Lung (tissue), 12 donors: ENCODE results near the gene HCN2. TPM values are rescaled to one million over a fixed set of nuclear protein-coding genes. Genes with fewer than 3 reads are reported as not detected.

ENCODE experiments used
- ATAC-seq: fragments of 200-7000 bp; cut with Tn5 transposase; one replicate; pipeline ENCODE4 v1.9.1; 2020; ENCODE audit warnings: moderate number of reproducible peaks; ENCODE audit not compliant: insufficient read depth, low FRiP score
- DNase-seq, 3 donors: peaks; one replicate each; pipeline ENCODE4 v3.0.0-alpha.2; 2013 to 2017
- H3K27ac ChIP-seq, 2 donors: one replicate each; pipeline ENCODE4 v1.5.1; 2013; ENCODE audit warnings: mild to moderate bottlenecking in 2 of 2, moderate library complexity in 2 of 2, control low read depth in 1 of 2, inconsistent platforms in 1 of 2, low read depth in 1 of 2, low read length in 1 of 2
- H3K27me3 ChIP-seq, 3 donors: one replicate each; pipeline ENCODE4 v1.5.1; 2013; ENCODE audit warnings: low read length in 2 of 3; ENCODE audit not compliant: control insufficient read depth in 3 of 3, insufficient read depth in 3 of 3
- H3K36me3 ChIP-seq, 4 donors: one replicate each; pipeline ENCODE4 v1.5.1; 2013; ENCODE audit warnings: low read length in 4 of 4, mild to moderate bottlenecking in 1 of 4, moderate library complexity in 1 of 4; ENCODE audit not compliant: control insufficient read depth in 4 of 4, insufficient read depth in 4 of 4
- H3K4me1 ChIP-seq, 5 donors: one replicate each; pipeline ENCODE4 v1.5.1; 2013; ENCODE audit warnings: low read length in 5 of 5, mild to moderate bottlenecking in 2 of 5, moderate library complexity in 1 of 5; ENCODE audit not compliant: control insufficient read depth in 5 of 5, insufficient read depth in 5 of 5
- H3K4me3 ChIP-seq: one replicate; pipeline ENCODE4 v1.5.1; 2013; ENCODE audit warnings: mild to moderate bottlenecking, control low read depth, moderate library complexity
- H3K9ac ChIP-seq, 2 donors: one replicate each; pipeline ENCODE4 v1.5.1; 2013; ENCODE audit warnings: low read length in 2 of 2, control low read depth in 1 of 2; ENCODE audit not compliant: insufficient read depth in 1 of 2
- H3K9me3 ChIP-seq, 4 donors: one replicate each; pipeline ENCODE4 v1.5.1; 2013; ENCODE audit warnings: low read length in 3 of 4, mild to moderate bottlenecking in 1 of 4, moderate library complexity in 1 of 4; ENCODE audit not compliant: control insufficient read depth in 4 of 4, insufficient read depth in 3 of 4
- WGBS, 2 donors: extraction: QIAGEN DNeasy Blood & Tissue Kit; methylation state at CpG; one replicate each; pipeline ENCODE4 v1.1.7; 2013; 5-methylcytosine and 5-hydroxymethylcytosine counted together
- polyA plus RNA-seq, 2 donors: library from polyadenylated mRNA; stranded (reverse); fragments of 200-250 nt; gene quantifications; one replicate each; pipeline ENCODE4 v1.2.1, GENCODE V29; 2013
- total RNA-seq, 2 donors: library from RNA; depleted of rRNA in 1 of 2; stranded (reverse); fragments of >200 nt in 1 of 2; gene quantifications; one replicate each; pipeline ENCODE4 v1.2.1, GENCODE V29; 2014 to 2021
- TF ChIP-seq, protein P1 (sequence below): IDR thresholded peaks from 2 replicates; pipeline ENCODE4 v1.5.1; 2012; ENCODE audit warnings: mild to moderate bottlenecking; ENCODE audit errors: control extremely low read depth, extremely low read depth
- donor health status: control.
- donor health status: control.
- donor health status: Bipolar disorder and iron deficiency.
- donor health status: healthy.
- donor health status: DM: yes; HTN: yes; CAD: no.

The HCN2 gene
- total and polyA plus RNA-seq, 4 donors, result 0.04 to 0.37 (median 0.16) TPM

DNA sequence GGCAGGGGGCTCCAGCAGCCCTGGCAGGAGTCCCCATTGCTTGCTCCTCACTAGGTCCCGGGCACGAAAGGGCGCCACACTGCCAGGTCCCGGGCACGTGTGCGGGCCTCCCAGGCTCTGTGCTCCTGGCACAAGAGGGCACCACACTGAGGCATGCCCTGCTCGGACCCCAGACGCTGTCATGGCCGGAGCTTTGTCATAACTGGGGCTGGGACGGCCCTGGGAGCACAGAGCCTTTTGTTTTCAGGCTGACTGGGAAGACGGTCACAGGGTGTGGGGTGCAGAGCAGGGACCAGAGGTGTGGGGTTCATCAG, 9.9 kb upstream of the HCN2 start:
- no peak for DNase-seq
- Histone ChIP-seq H3K27me3 (no peaks in the 10 kb centered on the region), H3K27ac (no peak overlapping the region), H3K9ac (no peak overlapping the region), H3K36me3 (peaks cover 2 to 61% (median 7%) of the 10 kb centered on the region in 4 donors), H3K9me3 (no peaks in the 10 kb centered on the region), H3K4me3 (no peak overlapping the region), H3K4me1 (peaks cover 0 to 16% (median 7%) of the 10 kb centered on the region in 5 donors)
- WGBS, 2 donors, result 94 to 97% methylated on average over 11 of the region's 11 CpGs
- TF ChIP-seq, protein P1, sequence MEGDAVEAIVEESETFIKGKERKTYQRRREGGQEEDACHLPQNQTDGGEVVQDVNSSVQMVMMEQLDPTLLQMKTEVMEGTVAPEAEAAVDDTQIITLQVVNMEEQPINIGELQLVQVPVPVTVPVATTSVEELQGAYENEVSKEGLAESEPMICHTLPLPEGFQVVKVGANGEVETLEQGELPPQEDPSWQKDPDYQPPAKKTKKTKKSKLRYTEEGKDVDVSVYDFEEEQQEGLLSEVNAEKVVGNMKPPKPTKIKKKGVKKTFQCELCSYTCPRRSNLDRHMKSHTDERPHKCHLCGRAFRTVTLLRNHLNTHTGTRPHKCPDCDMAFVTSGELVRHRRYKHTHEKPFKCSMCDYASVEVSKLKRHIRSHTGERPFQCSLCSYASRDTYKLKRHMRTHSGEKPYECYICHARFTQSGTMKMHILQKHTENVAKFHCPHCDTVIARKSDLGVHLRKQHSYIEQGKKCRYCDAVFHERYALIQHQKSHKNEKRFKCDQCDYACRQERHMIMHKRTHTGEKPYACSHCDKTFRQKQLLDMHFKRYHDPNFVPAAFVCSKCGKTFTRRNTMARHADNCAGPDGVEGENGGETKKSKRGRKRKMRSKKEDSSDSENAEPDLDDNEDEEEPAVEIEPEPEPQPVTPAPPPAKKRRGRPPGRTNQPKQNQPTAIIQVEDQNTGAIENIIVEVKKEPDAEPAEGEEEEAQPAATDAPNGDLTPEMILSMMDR, result no peak
- ATAC-seq, result no peak

DNA sequence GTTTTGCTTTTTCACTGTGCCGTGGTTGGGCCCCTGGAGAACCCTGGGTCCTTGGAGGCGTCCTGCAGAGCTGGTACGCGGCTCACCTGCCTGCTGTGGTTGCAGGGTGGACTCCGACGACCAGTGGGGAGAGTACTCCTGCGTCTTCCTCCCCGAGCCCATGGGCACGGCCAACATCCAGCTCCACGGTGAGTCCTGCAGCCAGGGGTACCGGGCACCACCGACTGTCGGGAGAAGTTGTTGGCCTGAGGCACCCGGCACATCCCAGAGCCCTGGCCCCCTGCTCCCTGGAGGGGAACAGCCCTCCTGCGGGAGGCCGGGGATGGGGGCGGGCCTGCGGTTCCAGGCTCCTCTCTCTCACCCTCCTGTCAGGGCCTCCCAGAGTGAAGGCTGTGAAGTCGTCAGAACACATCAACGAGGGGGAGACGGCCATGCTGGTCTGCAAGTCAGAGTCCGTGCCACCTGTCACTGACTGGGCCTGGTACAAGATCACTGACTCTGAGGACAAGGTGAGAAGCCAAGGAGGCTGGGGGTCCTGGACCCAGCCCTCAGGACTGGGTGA, 9.3 kb upstream of the HCN2 start:
- Histone ChIP-seq H3K9ac (no peak overlapping the region), H3K4me3 (no peak overlapping the region), H3K27ac (no peak overlapping the region), H3K27me3 (no peaks in the 10 kb centered on the region), H3K36me3 (peaks cover 2 to 61% (median 7%) of the 10 kb centered on the region in 4 donors), H3K4me1 (peaks cover 0 to 11% (median 3%) of the 10 kb centered on the region in 5 donors), H3K9me3 (no peaks in the 10 kb centered on the region)
- WGBS, 2 donors, result 93 to 96% methylated on average over 22 of the region's 22 CpGs
- TF ChIP-seq, protein P1, result no peak
- ATAC-seq (no peak), DNase-seq (no peak)

DNA sequence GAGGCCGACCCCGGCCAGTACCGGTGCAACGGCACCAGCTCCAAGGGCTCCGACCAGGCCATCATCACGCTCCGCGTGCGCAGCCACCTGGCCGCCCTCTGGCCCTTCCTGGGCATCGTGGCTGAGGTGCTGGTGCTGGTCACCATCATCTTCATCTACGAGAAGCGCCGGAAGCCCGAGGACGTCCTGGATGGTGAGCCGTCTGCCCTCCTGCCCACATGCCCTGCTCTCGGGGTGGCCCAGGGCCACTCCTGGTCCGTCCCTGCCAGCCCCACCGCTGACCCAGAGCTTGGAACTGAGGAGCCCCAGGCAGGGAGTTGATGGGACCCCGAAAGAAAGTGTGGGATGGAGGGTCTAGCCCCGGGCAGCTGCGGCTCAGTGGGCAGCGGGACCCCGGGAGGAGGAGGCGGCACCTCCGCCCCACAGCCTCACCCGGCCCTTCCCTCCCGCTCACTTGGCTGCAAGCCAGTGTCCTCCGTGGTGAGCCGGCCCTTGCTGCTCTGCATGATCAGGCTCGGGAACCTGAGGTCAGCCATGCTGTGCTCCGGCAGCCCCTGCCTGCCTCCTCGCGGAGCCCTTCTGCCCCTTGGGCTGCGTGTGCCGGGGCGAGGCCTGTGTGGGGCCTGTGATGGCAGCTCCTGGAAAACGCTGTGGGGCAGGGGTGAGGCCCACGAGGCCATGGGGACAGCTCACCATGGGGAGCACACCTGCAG, 8.1 kb upstream of the HCN2 start:
- Histone ChIP-seq H3K4me1 (peaks cover 0 to 6% (median 0%) of the 10 kb centered on the region in 5 donors), H3K9me3 (no peaks in the 10 kb centered on the region), H3K27me3 (no peaks in the 10 kb centered on the region), H3K9ac (no peak overlapping the region), H3K27ac (no peak overlapping the region), H3K4me3 (no peak overlapping the region), H3K36me3 (peaks cover 2 to 58% (median 7%) of the 10 kb centered on the region in 4 donors)
- ATAC-seq (no peak), DNase-seq (no peak)
- WGBS, 2 donors, result 91% methylated on average over 40 of the region's 40 CpGs
- TF ChIP-seq, protein P1, result no peak
